A549 (cell line): ENCODE measurements around the gene EMC6.

ENCODE experiments used
- BCL3 ChIP-seq: fragments of >200 bp; sonication (Bioruptor Twin); formaldehyde crosslinking; IDR thresholded peaks from 3 replicates; pipeline ENCODE4 v1.6.1; 2016
- CTCF ChIP-seq: fragments of >200 bp; sonication (Bioruptor Twin); formaldehyde crosslinking; IDR thresholded peaks from 3 replicates; pipeline ENCODE4 v1.5.1; 2016
- REST ChIP-seq: fragments of 200-600 bp; sonication (generic); IDR thresholded peaks from 2 replicates; pipeline ENCODE4 v1.6.1; 2016; ENCODE audit warnings: antibody characterized with exemption, mild to moderate bottlenecking, moderate library complexity
- ZFP36 ChIP-seq: fragments of 450-650 bp; IDR thresholded peaks from 2 replicates; pipeline ENCODE4 v1.6.1; 2014; ENCODE audit warnings: borderline replicate concordance; ENCODE audit not compliant: partially characterized antibody

- TF ChIP-seq REST (no peak), CTCF (no peak), BCL3 (no peak), ZFP36 (no peak)
Observed at GRCh38 chr17:3695129-3695722, 26.6 kb downstream of the EMC6 start.
